K562 (cell line): ENCODE data around the gene GGNBP2. TPM values are rescaled to one million over a fixed set of nuclear protein-coding genes. Genes with fewer than 3 reads are reported as not detected.
A peak's percentile ranks its signal among the peaks of the same experiment; 100 is the strongest.

Experiments
- BMI1 ChIP-seq: fragments of 150-350 bp; IDR thresholded peaks from 2 replicates; pipeline ENCODE4 v1.6.1; 2014; ENCODE audit warnings: low read length
- DLX4 ChIP-seq: fragments of 250-450 bp; sonication (Bioruptor Pico); IDR thresholded peaks from 2 replicates; pipeline ENCODE4 v1.6.1; 2021; ENCODE audit warnings: mild to moderate bottlenecking
- EZH2 ChIP-seq: IDR thresholded peaks from 2 replicates; pipeline ENCODE4 v1.6.1; 2012; ENCODE audit warnings: low read depth, mild to moderate bottlenecking, inconsistent platforms, low read length, borderline replicate concordance
- NELFE ChIP-seq: IDR thresholded peaks from 2 replicates; pipeline ENCODE4 v1.6.1; 2011; ENCODE audit warnings: mild to moderate bottlenecking; ENCODE audit not compliant: insufficient read depth, insufficient read length
- NFYB ChIP-seq: IDR thresholded peaks from 2 replicates; pipeline ENCODE4 v1.6.1; 2011; ENCODE audit warnings: mild to moderate bottlenecking, moderate library complexity; ENCODE audit not compliant: insufficient read length; ENCODE audit errors: extremely low read depth
- PHF8 ChIP-seq: fragments of 200-600 bp; sonication (generic); IDR thresholded peaks from 2 replicates; pipeline ENCODE4 v1.6.1; 2012; ENCODE audit warnings: mixed run types, mild to moderate bottlenecking, inconsistent platforms, low read length, moderate library complexity, borderline replicate concordance
- RNF2 ChIP-seq: sonication (generic); IDR thresholded peaks from 2 replicates; pipeline ENCODE4 v1.6.1; 2016
- SAP30 ChIP-seq: fragments of 200-600 bp; sonication (generic); IDR thresholded peaks from 2 replicates; pipeline ENCODE4 v1.6.1; 2012; ENCODE audit warnings: borderline replicate concordance, low read depth, mild to moderate bottlenecking, moderate library complexity, low read length, control low read depth, inconsistent platforms; ENCODE audit not compliant: insufficient read depth, poor library complexity, severe bottlenecking
- SMARCB1 ChIP-seq: IDR thresholded peaks from 2 replicates; pipeline ENCODE4 v1.6.1; 2011; ENCODE audit warnings: improper control_type of control experiment, low read depth; ENCODE audit not compliant: insufficient read length
- SREBF1 ChIP-seq: fragments of 150-350 bp; IDR thresholded peaks from 2 replicates; pipeline ENCODE4 v1.6.1; 2014; ENCODE audit warnings: antibody characterized with exemption, low read depth, low read length, borderline replicate concordance
- STAT5B ChIP-seq: fragments of 250-450 bp; sonication (Bioruptor Pico); IDR thresholded peaks from 2 replicates; pipeline ENCODE4 v1.8.0; 2021; ENCODE audit warnings: mild to moderate bottlenecking, inconsistent platforms
- TFAP4 ChIP-seq: sonication (generic); formaldehyde crosslinking; IDR thresholded peaks from 2 replicates; pipeline ENCODE4 v1.8.0; 2022; ENCODE audit warnings: missing genetic modification reagents, mild to moderate bottlenecking, moderate library complexity, borderline replicate concordance
- ZBTB1 ChIP-seq: sonication (generic); formaldehyde crosslinking; IDR thresholded peaks from 2 replicates; pipeline ENCODE4 v1.8.1; 2023; ENCODE audit warnings: missing genetic modification reagents, low read depth, mild to moderate bottlenecking, borderline replicate concordance
- ZKSCAN1 ChIP-seq: fragments of 150-350 bp; IDR thresholded peaks from 2 replicates; pipeline ENCODE4 v1.6.1; 2016; ENCODE audit warnings: low read depth, low read length
- ZNF146 ChIP-seq: IDR thresholded peaks from one replicate; pipeline ENCODE4 v1.6.1; 2018; ENCODE audit warnings: missing compliant biosample characterization; ENCODE audit not compliant: unreplicated experiment
- ZNF165 ChIP-seq: fragments of 250-450 bp; sonication (Bioruptor Pico); IDR thresholded peaks from 2 replicates; pipeline ENCODE4 v1.4.0; 2020; ENCODE audit warnings: borderline replicate concordance
- ZNF175 ChIP-seq: fragments of 200-800 bp; sonication (Bioruptor generic); IDR thresholded peaks from 2 replicates; pipeline ENCODE4 v1.6.1; 2016; ENCODE audit warnings: low read depth, mild to moderate bottlenecking, missing genetic modification characterization, missing compliant biosample characterization
- ZNF253 ChIP-seq: fragments of 250-450 bp; sonication (Bioruptor Pico); conservative IDR thresholded peaks from 2 replicates; pipeline ENCODE4 v1.6.1; 2021; ENCODE audit warnings: mild to moderate bottlenecking
- polyA plus RNA-seq, 8 experiments: library from polyadenylated mRNA; depleted of rRNA in 4 of 8; stranded (reverse) in 5 of 8; unstranded in 3 of 8; fragments of >200 nt; fragmentation: Nextera tagmentation in 2 of 8; fragmentation: Illumina TruSeq in 1 of 8; extraction: Ambion mirVana in 2 of 8; extraction: Trizol in 1 of 8; gene quantifications; 2 replicates each; pipeline versions ENCODE4 v1.2.1 to v1.2.3, GENCODE V29; 2011 to 2014; ENCODE audit warnings: inconsistent platforms in 1 of 8, missing spikeins in 1 of 8
- total RNA-seq, 7 experiments: library from RNA; depleted of rRNA in 6 of 7; stranded (reverse); fragments of >200 nt in 6 of 7; fragmentation: Illumina TruSeq in 2 of 7; extraction: Trizol in 2 of 7; gene quantifications; 2 replicates each; pipeline versions ENCODE4 v1.2.1 to v1.2.3, GENCODE V29; 2011 to 2021; ENCODE audit warnings: low replicate concordance in 1 of 7
- TF ChIP-seq, protein P1 (sequence below): fragments of 250-450 bp; sonication (Bioruptor Pico); IDR thresholded peaks from 2 replicates; pipeline ENCODE4 v1.4.0; 2020; ENCODE audit warnings: borderline replicate concordance
- TF ChIP-seq, protein P2 (sequence below): fragments of 450-650 bp; IDR thresholded peaks from 2 replicates; pipeline ENCODE4 v1.6.1; 2016; ENCODE audit warnings: low read depth, mild to moderate bottlenecking, moderate library complexity
- TF ChIP-seq, protein P3 (sequence below): fragments of 450-650 bp; IDR thresholded peaks from 2 replicates; pipeline ENCODE4 v1.6.1; 2017; ENCODE audit warnings: antibody characterized with exemption
- TF ChIP-seq, protein P4 (sequence below): sonication (generic); formaldehyde crosslinking; IDR thresholded peaks from 2 replicates; pipeline ENCODE4 v1.8.0; 2022; ENCODE audit warnings: mild to moderate bottlenecking, low read depth, missing genetic modification reagents

GGNBP2 gene
- total and polyA plus RNA-seq, 9 of the 15 experiments (the other 6 are each of a cell fraction or from before 2014, with no cell fraction given), result 35.7 to 96.6 (median 64.1) TPM

- TF ChIP-seq, protein P1, sequence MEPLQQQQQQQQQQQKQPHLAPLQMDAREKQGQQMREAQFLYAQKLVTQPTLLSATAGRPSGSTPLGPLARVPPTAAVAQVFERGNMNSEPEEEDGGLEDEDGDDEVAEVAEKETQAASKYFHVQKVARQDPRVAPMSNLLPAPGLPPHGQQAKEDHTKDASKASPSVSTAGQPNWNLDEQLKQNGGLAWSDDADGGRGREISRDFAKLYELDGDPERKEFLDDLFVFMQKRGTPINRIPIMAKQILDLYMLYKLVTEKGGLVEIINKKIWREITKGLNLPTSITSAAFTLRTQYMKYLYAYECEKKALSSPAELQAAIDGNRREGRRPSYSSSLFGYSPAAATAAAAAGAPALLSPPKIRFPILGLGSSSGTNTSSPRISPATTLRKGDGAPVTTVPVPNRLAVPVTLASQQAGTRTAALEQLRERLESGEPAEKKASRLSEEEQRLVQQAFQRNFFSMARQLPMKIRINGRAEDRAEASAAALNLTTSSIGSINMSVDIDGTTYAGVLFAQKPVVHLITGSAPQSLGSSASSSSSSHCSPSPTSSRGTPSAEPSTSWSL (CRISPR knock-in tag), result no peak
- TF ChIP-seq BMI1 (no peak), ZNF165 (CRISPR knock-in tag) (no peak), SMARCB1 (no peak), ZNF146 (CRISPR knock-in tag) (no peak), ZNF175 (no peak), STAT5B (no peak), NELFE (no peak), SREBF1 (no peak), RNF2 (peak; percentile 70; the same call in 1 of the 2 replicates), NFYB (no peak), ZNF253 (CRISPR knock-in tag) (no peak), EZH2 (no peak), TFAP4 (CRISPR knock-in tag) (peak; percentile 48; the same call in 1 of the 2 replicates), DLX4 (CRISPR knock-in tag) (no peak), SAP30 (no peak), ZKSCAN1 (no peak), ZBTB1 (CRISPR knock-in tag) (no peak), PHF8 (no peak)
- TF ChIP-seq, protein P2, sequence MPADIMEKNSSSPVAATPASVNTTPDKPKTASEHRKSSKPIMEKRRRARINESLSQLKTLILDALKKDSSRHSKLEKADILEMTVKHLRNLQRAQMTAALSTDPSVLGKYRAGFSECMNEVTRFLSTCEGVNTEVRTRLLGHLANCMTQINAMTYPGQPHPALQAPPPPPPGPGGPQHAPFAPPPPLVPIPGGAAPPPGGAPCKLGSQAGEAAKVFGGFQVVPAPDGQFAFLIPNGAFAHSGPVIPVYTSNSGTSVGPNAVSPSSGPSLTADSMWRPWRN, result 0 out of 2 replicates have a peak, but pooled peaks have one; percentile 22
- TF ChIP-seq, protein P3, sequence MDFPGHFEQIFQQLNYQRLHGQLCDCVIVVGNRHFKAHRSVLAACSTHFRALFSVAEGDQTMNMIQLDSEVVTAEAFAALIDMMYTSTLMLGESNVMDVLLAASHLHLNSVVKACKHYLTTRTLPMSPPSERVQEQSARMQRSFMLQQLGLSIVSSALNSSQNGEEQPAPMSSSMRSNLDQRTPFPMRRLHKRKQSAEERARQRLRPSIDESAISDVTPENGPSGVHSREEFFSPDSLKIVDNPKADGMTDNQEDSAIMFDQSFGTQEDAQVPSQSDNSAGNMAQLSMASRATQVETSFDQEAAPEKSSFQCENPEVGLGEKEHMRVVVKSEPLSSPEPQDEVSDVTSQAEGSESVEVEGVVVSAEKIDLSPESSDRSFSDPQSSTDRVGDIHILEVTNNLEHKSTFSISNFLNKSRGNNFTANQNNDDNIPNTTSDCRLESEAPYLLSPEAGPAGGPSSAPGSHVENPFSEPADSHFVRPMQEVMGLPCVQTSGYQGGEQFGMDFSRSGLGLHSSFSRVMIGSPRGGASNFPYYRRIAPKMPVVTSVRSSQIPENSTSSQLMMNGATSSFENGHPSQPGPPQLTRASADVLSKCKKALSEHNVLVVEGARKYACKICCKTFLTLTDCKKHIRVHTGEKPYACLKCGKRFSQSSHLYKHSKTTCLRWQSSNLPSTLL, result no peak
- TF ChIP-seq, protein P4, sequence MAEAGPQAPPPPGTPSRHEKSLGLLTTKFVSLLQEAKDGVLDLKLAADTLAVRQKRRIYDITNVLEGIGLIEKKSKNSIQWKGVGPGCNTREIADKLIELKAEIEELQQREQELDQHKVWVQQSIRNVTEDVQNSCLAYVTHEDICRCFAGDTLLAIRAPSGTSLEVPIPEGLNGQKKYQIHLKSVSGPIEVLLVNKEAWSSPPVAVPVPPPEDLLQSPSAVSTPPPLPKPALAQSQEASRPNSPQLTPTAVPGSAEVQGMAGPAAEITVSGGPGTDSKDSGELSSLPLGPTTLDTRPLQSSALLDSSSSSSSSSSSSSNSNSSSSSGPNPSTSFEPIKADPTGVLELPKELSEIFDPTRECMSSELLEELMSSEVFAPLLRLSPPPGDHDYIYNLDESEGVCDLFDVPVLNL (CRISPR knock-in tag), result no peak
Observed at GRCh38 chr17:36590082-36590481, 45.4 kb downstream of the GGNBP2 start (continued).
